Tongue (tissue), 2 donors: ENCODE measurements around the gene SVIL. TPM values are rescaled to one million over a fixed set of nuclear protein-coding genes. Genes with fewer than 3 reads are reported as not detected.
"Not testable (repeated sequence)": the region's sequence is repeated elsewhere in the genome, so short reads cannot be mapped to it uniquely, and the experiment has no call there.

Experiments
- DNase-seq: peaks from one replicate; pipeline ENCODE4 v3.0.0-alpha.2; 2015
- total RNA-seq: library from RNA; depleted of rRNA; stranded (reverse); fragments of >200 nt; gene quantifications from one replicate; pipeline ENCODE4 v1.2.3, GENCODE V29; 2014

The SVIL gene
- total RNA-seq, 1 donor from 2014 or later: 424 TPM

- DNase-seq: no peak
Measured at GRCh38 chr10:29486433-29486832, 148.3 kb downstream of the SVIL start.

- DNase-seq: not testable (repeated sequence)
Measured at GRCh38 chr10:29484677-29485076, 150.1 kb downstream of the SVIL start.

- DNase-seq: peak; percentile 34
Measured at GRCh38 chr10:29482591-29483431, 152.0 kb downstream of the SVIL start.

GRCh38 chr10:29481906-29482440, 152.8 kb downstream of the SVIL start:
- DNase-seq: no peak

- no peak for DNase-seq
Measured at GRCh38 chr10:29479981-29480954, 154.5 kb downstream of the SVIL start.

- DNase-seq: no peak
Measured at GRCh38 chr10:29479081-29479925, 155.5 kb downstream of the SVIL start.

GRCh38 chr10:29473406-29474100, 161.2 kb downstream of the SVIL start:
- no peak for DNase-seq

- no peak for DNase-seq
Measured at GRCh38 chr10:29473087-29473356, 161.7 kb downstream of the SVIL start.

- no peak for DNase-seq
Measured at GRCh38 chr10:29472301-29473086, 162.3 kb downstream of the SVIL start.

GRCh38 chr10:29471544-29471859, 163.3 kb downstream of the SVIL start:
- no peak for DNase-seq

- no peak for DNase-seq
Measured at GRCh38 chr10:29470843-29471543, 163.8 kb downstream of the SVIL start.

- DNase-seq: no peak
Measured at GRCh38 chr10:29470355-29470705, 164.4 kb downstream of the SVIL start.

- DNase-seq: no peak
Measured at GRCh38 chr10:29469481-29470354, 165.1 kb downstream of the SVIL start.

GRCh38 chr10:29465384-29465783, 169.4 kb downstream of the SVIL start:
- DNase-seq: no peak

- DNase-seq: not testable (repeated sequence)
Measured at GRCh38 chr10:29464671-29465171, 170.1 kb downstream of the SVIL start.

- DNase-seq: no peak
Measured at GRCh38 chr10:29461042-29461441, 173.7 kb downstream of the SVIL start.

GRCh38 chr10:29458190-29458589, 176.6 kb downstream of the SVIL start:
- not testable (repeated sequence) for DNase-seq

GRCh38 chr10:29455095-29455494, 179.7 kb downstream of the SVIL start:
- DNase-seq: no peak

- no peak for DNase-seq
Measured at GRCh38 chr10:29454250-29454649, 180.5 kb downstream of the SVIL start.
